HCT116 (cell line): Measurements from ENCODE around the gene MMRN1. TPM values are rescaled to one million over a fixed set of nuclear protein-coding genes. Genes with fewer than 3 reads are reported as not detected.

Experiments used
- ATAC-seq: fragments of 200-7000 bp; cut with Tn5 transposase; 2 replicates; pipeline ENCODE4 v1.9.1; 2020; ENCODE audit warnings: mild to moderate bottlenecking, moderate library complexity
- BruUV-seq: library from RNA; stranded (reverse); fragments of 400-500 nt; replicated peaks from 2 replicates; lab custom pipeline; 2021; lab: Mats Ljungman, UMichigan
- CTCF ChIA-PET: fragments of 300-600 bp; sonication (Branson Sonifier 250); formaldehyde crosslinking; loops from one replicate; lab custom pipeline; 2021; ENCODE audit warnings: antibody characterized with exemption; lab: Charles Lee
- POLR2A ChIA-PET: fragments of 300-600, 350-600 bp; sonication (Branson Sonifier 250); formaldehyde crosslinking; loops from one replicate; lab custom pipeline; 2021; ENCODE audit warnings: antibody characterized with exemption; lab: Charles Lee
- RAD21 ChIA-PET, 2 experiments: fragments of 300-600 bp; sonication (Branson Sonifier 250); formaldehyde crosslinking; loops; one replicate each; lab custom pipeline; 2023; ENCODE audit warnings: low total read pairs in 2 of 2; ENCODE audit not compliant: uncharacterized antibody in 2 of 2, unreplicated experiment in 2 of 2, low non-redundant PET in 1 of 2; lab: Charles Lee
- DNase-seq: peaks from one replicate; pipeline ENCODE4 v3.0.0-alpha.2; 2010; ENCODE audit warnings: low read depth, low spot score
- H2AFZ ChIP-seq: fragments of 200-600 bp; shearing (Covaris generic), sonication (generic); 2 replicates; pipeline ENCODE4 v1.6.1; 2017; ENCODE audit warnings: low read depth, mixed run types, mixed read lengths, antibody characterized with exemption, low read length; ENCODE audit not compliant: poor library complexity, severe bottlenecking
- H3K27ac ChIP-seq: 2 replicates; pipeline ENCODE4 v1.5.1; 2012; ENCODE audit warnings: low read depth, low read length
- H3K27me3 ChIP-seq: fragments of 200-600 bp; sonication (generic); 2 replicates; pipeline ENCODE4 v1.6.1; 2016; ENCODE audit warnings: mixed run types, low read length, mixed read lengths; ENCODE audit not compliant: insufficient read depth
- H3K36me3 ChIP-seq, 2 experiments: fragments of 200-500 bp in 1 of 2; fragments of 200-600 bp in 1 of 2; sonication (Bioruptor generic) in 1 of 2; sonication (generic) in 1 of 2; 2 replicates each; pipeline versions ENCODE4 v1.5.1 to v1.6.1; 2014 to 2016; ENCODE audit warnings: low read length in 2 of 2, inconsistent platforms in 1 of 2, mixed read lengths in 1 of 2, mixed run types in 1 of 2; ENCODE audit not compliant: insufficient read depth in 2 of 2, control insufficient read depth in 1 of 2
- H3K4me1 ChIP-seq, 2 experiments: fragments of 200-600 bp in 1 of 2; sonication (generic) in 1 of 2; 2 replicates each; pipeline versions ENCODE4 v1.5.1 to v1.6.1; 2012 to 2017; ENCODE audit warnings: low read length in 2 of 2, inconsistent platforms in 1 of 2, mild to moderate bottlenecking in 1 of 2, mixed read lengths in 1 of 2, mixed run types in 1 of 2, moderate library complexity in 1 of 2; ENCODE audit not compliant: insufficient read depth in 2 of 2, control insufficient read depth in 1 of 2
- H3K4me2 ChIP-seq: fragments of 200-600 bp; sonication (generic); 2 replicates; pipeline ENCODE4 v1.6.1; 2017; ENCODE audit warnings: mixed run types, low read length, mixed read lengths
- H3K4me3 ChIP-seq, 2 experiments: fragments of 200-600 bp in 1 of 2; sonication (generic) in 1 of 2; replicated peaks in 1 of 2; 2 replicates each; pipeline ENCODE4 v1.5.1; 2011 to 2016; ENCODE audit warnings: low read length in 2 of 2, control low read depth in 1 of 2, low read depth in 1 of 2, mild to moderate bottlenecking in 1 of 2, mixed read lengths in 1 of 2, mixed run types in 1 of 2
- H3K79me2 ChIP-seq: fragments of 200-600 bp; sonication (generic); 2 replicates; pipeline ENCODE4 v1.6.1; 2017; ENCODE audit warnings: mild to moderate bottlenecking, mixed run types, low read length, moderate library complexity, mixed read lengths; ENCODE audit not compliant: insufficient read depth
- H3K9ac ChIP-seq: fragments of 200-600 bp; sonication (generic); 2 replicates; pipeline ENCODE4 v1.6.1; 2016; ENCODE audit warnings: low read length, mixed read lengths
- H3K9me2 ChIP-seq: fragments of 200-600 bp; sonication (generic), shearing (Covaris generic); 2 replicates; pipeline ENCODE4 v1.6.1; 2017; ENCODE audit warnings: mixed run types, mild to moderate bottlenecking, moderate library complexity; ENCODE audit not compliant: insufficient read depth
- H3K9me3 ChIP-seq, 2 experiments: fragments of 200-500 bp in 1 of 2; fragments of 200-600 bp in 1 of 2; sonication (Bioruptor generic) in 1 of 2; sonication (generic) in 1 of 2; 2 replicates each; pipeline ENCODE4 v1.6.1; 2014 to 2017; ENCODE audit warnings: low read length in 2 of 2, mixed read lengths in 2 of 2, inconsistent platforms in 1 of 2, low read depth in 1 of 2, mild to moderate bottlenecking in 1 of 2, mixed run types in 1 of 2, moderate library complexity in 1 of 2; ENCODE audit not compliant: control insufficient read depth in 1 of 2, insufficient read depth in 1 of 2
- H4K20me1 ChIP-seq: fragments of 200-600 bp; sonication (generic), shearing (Covaris generic); 2 replicates; pipeline ENCODE4 v1.6.1; 2017; ENCODE audit warnings: mixed run types, mild to moderate bottlenecking, moderate library complexity; ENCODE audit not compliant: insufficient read depth
- CBX3 ChIP-seq: IDR thresholded peaks from 2 replicates; pipeline ENCODE4 v1.6.1; 2012; ENCODE audit warnings: low read depth
- CEBPB ChIP-seq: IDR thresholded peaks from 2 replicates; pipeline ENCODE4 v1.6.1; 2012; ENCODE audit warnings: low read depth
- EGR1 ChIP-seq: IDR thresholded peaks from 2 replicates; pipeline ENCODE4 v1.6.1; 2012; ENCODE audit warnings: low read depth
- JUND ChIP-seq: IDR thresholded peaks from 2 replicates; pipeline ENCODE4 v1.6.1; 2012
- POLR2A ChIP-seq: IDR thresholded peaks from 2 replicates; pipeline ENCODE4 v1.7.0; 2011; ENCODE audit warnings: borderline replicate concordance; ENCODE audit not compliant: insufficient read depth, insufficient read length; ENCODE audit errors: extremely low read depth
- SIN3A ChIP-seq: IDR thresholded peaks from 2 replicates; pipeline ENCODE4 v1.6.1; 2012; ENCODE audit warnings: low read depth
- SP1 ChIP-seq: IDR thresholded peaks from 2 replicates; pipeline ENCODE4 v1.6.1; 2012; ENCODE audit warnings: low read depth
- TCF7L2 ChIP-seq: IDR thresholded peaks from 2 replicates; pipeline ENCODE4 v1.7.0; 2011; ENCODE audit warnings: borderline replicate concordance, inconsistent platforms; ENCODE audit not compliant: insufficient read depth, insufficient read length; ENCODE audit errors: extremely low read depth
- intact Hi-C: fragments of 100-400 bp; cut with micrococcal nuclease; formaldehyde crosslinking; loops from 2 replicates; pipeline ENCODE4 v1.10.0; 2022
- total RNA-seq: library from RNA; stranded (reverse); gene quantifications from one replicate; pipeline ENCODE4 v1.2.1, GENCODE V29; 2021; ENCODE audit not compliant: unreplicated experiment
- TF ChIP-seq, protein P1 (sequence below), 3 experiments: fragments of 200-600 bp in 1 of 3; sonication (generic) in 1 of 3; IDR thresholded peaks in 2 of 3; conservative IDR thresholded peaks in 1 of 3; 2 replicates each; pipeline ENCODE4 v1.5.1; 2012 to 2017; ENCODE audit warnings: low read depth in 2 of 3, low read length in 2 of 3, antibody characterized with exemption in 1 of 3, borderline replicate concordance in 1 of 3, control low read depth in 1 of 3, mild to moderate bottlenecking in 1 of 3, mixed read lengths in 1 of 3, mixed run types in 1 of 3, moderate library complexity in 1 of 3; ENCODE audit not compliant: insufficient read depth in 1 of 3
- TF ChIP-seq, protein P2 (sequence below): IDR thresholded peaks from 2 replicates; pipeline ENCODE4 v1.6.1; 2012

The MMRN1 gene
- total RNA-seq, 1 experiment from 2014 or later = 0.12 TPM

- Histone ChIP-seq H3K9me3 (no peaks in the 10 kb centered on the region), H3K4me1 (no peaks in the 10 kb centered on the region), H3K4me3 (no peak overlapping the region), H3K36me3 (no peaks in the 10 kb centered on the region), H2AFZ (no peak overlapping the region), H4K20me1 (no peaks in the 10 kb centered on the region), H3K9ac (no peak overlapping the region), H3K27ac (no peak overlapping the region), H3K79me2 (no peaks in the 10 kb centered on the region), H3K4me2 (no peak overlapping the region), H3K9me2 (no peaks in the 10 kb centered on the region), H3K27me3 (no peaks in the 10 kb centered on the region)
- no TSS peak for BruUV-seq
- ChIA-PET POLR2A (no interaction called here), RAD21 (no interaction called here), CTCF (no interaction called here)
- intact Hi-C loops = no loop called here
- ATAC-seq (no peak), DNase-seq (no peak)
- TF ChIP-seq SP1 = no peak
- no peak for TF ChIP-seq CBX3
- TF ChIP-seq, protein P1, sequence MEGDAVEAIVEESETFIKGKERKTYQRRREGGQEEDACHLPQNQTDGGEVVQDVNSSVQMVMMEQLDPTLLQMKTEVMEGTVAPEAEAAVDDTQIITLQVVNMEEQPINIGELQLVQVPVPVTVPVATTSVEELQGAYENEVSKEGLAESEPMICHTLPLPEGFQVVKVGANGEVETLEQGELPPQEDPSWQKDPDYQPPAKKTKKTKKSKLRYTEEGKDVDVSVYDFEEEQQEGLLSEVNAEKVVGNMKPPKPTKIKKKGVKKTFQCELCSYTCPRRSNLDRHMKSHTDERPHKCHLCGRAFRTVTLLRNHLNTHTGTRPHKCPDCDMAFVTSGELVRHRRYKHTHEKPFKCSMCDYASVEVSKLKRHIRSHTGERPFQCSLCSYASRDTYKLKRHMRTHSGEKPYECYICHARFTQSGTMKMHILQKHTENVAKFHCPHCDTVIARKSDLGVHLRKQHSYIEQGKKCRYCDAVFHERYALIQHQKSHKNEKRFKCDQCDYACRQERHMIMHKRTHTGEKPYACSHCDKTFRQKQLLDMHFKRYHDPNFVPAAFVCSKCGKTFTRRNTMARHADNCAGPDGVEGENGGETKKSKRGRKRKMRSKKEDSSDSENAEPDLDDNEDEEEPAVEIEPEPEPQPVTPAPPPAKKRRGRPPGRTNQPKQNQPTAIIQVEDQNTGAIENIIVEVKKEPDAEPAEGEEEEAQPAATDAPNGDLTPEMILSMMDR (IDR thresholded peaks at IDR 0.05 in 2 of 3, conservative IDR thresholded peaks at IDR 0.05 in 1 of 3; ENCODE audit: borderline replicate concordance in 1 of 3, insufficient read depth in 1 of 3, low read depth in 2 of 3, low read length in 2 of 3) = no peak
- no peak for TF ChIP-seq POLR2A
- no peak for TF ChIP-seq EGR1
- TF ChIP-seq, protein P2, sequence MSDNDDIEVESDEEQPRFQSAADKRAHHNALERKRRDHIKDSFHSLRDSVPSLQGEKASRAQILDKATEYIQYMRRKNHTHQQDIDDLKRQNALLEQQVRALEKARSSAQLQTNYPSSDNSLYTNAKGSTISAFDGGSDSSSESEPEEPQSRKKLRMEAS = no peak
- TF ChIP-seq SIN3A = no peak
- no peak for TF ChIP-seq JUND
- TF ChIP-seq CEBPB = no peak
- TF ChIP-seq TCF7L2 = no peak
Observed at GRCh38 chr4:89998469-89999011, 103.9 kb downstream of the MMRN1 start.
